IMR-90 (cell line): ENCODE measurements around the gene PSRC1.

Experiments used
- CEBPB ChIP-seq: IDR thresholded peaks from 2 replicates; pipeline ENCODE4 v1.6.1; 2012; ENCODE audit warnings: low read depth, low read length, improper control_type of control experiment
- CHD1 ChIP-seq: IDR thresholded peaks from 2 replicates; pipeline ENCODE4 v1.6.1; 2012; ENCODE audit warnings: low read depth, low read length, improper control_type of control experiment
- MAFK ChIP-seq: IDR thresholded peaks from 2 replicates; pipeline ENCODE4 v1.6.1; 2012; ENCODE audit warnings: low read depth, low read length, improper control_type of control experiment
- MAZ ChIP-seq: IDR thresholded peaks from 2 replicates; pipeline ENCODE4 v1.6.1; 2012; ENCODE audit warnings: low read depth, mild to moderate bottlenecking, low read length, improper control_type of control experiment, moderate library complexity, borderline replicate concordance
- MXI1 ChIP-seq: IDR thresholded peaks from 2 replicates; pipeline ENCODE4 v1.6.1; 2012; ENCODE audit warnings: low read depth, mild to moderate bottlenecking, low read length, moderate library complexity, borderline replicate concordance
- NFE2L2 ChIP-seq: fragments of 150-350 bp; IDR thresholded peaks from 2 replicates; pipeline ENCODE4 v1.6.1; 2016; ENCODE audit warnings: low read depth, mild to moderate bottlenecking, low read length
- POLR2A ChIP-seq: IDR thresholded peaks from 2 replicates; pipeline ENCODE4 v1.6.1; 2012; ENCODE audit warnings: mild to moderate bottlenecking, low read depth, low read length
- RAD21 ChIP-seq: IDR thresholded peaks from 2 replicates; pipeline ENCODE4 v1.6.1; 2012; ENCODE audit warnings: low read length, improper control_type of control experiment
- RCOR1 ChIP-seq: IDR thresholded peaks from 2 replicates; pipeline ENCODE4 v1.6.1; 2012; ENCODE audit warnings: mild to moderate bottlenecking, low read length, improper control_type of control experiment; ENCODE audit not compliant: insufficient replicate concordance
- RFX5 ChIP-seq: IDR thresholded peaks from 2 replicates; pipeline ENCODE4 v1.8.0; 2012; ENCODE audit warnings: low read depth, mild to moderate bottlenecking, low read length, moderate library complexity
- SMC3 ChIP-seq: fragments of 150-350 bp; IDR thresholded peaks from 2 replicates; pipeline ENCODE4 v1.6.1; 2016; ENCODE audit warnings: low read depth, mild to moderate bottlenecking, antibody characterized with exemption, low read length, moderate library complexity
- TF ChIP-seq, protein P1 (sequence below): conservative IDR thresholded peaks from 2 replicates; pipeline ENCODE4 v1.5.1; 2012; ENCODE audit warnings: mild to moderate bottlenecking, low read depth, low read length, improper control_type of control experiment
- TF ChIP-seq, protein P2 (sequence below): fragments of 150-350 bp; IDR thresholded peaks from 2 replicates; pipeline ENCODE4 v1.6.1; 2017; ENCODE audit warnings: mild to moderate bottlenecking, antibody characterized with exemption, low read length, low read depth

DNA sequence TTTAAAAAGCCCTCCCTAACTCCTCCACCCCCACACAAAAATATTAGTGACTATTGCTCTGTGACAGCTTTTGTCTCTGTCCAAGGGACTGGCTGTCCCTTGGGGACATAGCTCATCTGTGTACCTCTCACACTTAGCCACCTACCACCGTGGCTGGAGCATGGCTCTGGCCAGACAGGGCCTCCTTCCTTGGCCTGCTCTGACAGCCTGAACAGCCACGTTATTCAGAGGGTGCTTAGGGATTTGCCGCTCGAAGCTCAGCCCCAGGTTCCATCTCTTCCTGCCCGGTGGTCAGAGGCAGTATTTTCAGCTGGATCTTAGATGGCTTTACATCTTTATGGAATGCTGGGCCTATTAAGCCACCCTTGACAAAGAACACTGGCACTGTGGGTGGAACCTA, 39.7 kb downstream of the PSRC1 start:
- TF ChIP-seq, protein P1, sequence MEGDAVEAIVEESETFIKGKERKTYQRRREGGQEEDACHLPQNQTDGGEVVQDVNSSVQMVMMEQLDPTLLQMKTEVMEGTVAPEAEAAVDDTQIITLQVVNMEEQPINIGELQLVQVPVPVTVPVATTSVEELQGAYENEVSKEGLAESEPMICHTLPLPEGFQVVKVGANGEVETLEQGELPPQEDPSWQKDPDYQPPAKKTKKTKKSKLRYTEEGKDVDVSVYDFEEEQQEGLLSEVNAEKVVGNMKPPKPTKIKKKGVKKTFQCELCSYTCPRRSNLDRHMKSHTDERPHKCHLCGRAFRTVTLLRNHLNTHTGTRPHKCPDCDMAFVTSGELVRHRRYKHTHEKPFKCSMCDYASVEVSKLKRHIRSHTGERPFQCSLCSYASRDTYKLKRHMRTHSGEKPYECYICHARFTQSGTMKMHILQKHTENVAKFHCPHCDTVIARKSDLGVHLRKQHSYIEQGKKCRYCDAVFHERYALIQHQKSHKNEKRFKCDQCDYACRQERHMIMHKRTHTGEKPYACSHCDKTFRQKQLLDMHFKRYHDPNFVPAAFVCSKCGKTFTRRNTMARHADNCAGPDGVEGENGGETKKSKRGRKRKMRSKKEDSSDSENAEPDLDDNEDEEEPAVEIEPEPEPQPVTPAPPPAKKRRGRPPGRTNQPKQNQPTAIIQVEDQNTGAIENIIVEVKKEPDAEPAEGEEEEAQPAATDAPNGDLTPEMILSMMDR: no peak
- TF ChIP-seq POLR2A (no peak), MAFK (no peak), NFE2L2 (no peak), RAD21 (no peak), MXI1 (no peak), RFX5 (no peak), CEBPB (no peak), SMC3 (no peak), CHD1 (no peak), RCOR1 (no peak), MAZ (no peak)
- TF ChIP-seq, protein P2, sequence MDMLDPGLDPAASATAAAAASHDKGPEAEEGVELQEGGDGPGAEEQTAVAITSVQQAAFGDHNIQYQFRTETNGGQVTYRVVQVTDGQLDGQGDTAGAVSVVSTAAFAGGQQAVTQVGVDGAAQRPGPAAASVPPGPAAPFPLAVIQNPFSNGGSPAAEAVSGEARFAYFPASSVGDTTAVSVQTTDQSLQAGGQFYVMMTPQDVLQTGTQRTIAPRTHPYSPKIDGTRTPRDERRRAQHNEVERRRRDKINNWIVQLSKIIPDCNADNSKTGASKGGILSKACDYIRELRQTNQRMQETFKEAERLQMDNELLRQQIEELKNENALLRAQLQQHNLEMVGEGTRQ: no peak
